K562 (cell line): ENCODE measurements around the gene PDGFD.

Source experiments
- EHMT2 ChIP-seq: fragments of 450-650 bp; IDR thresholded peaks from 2 replicates; pipeline ENCODE4 v1.6.1; 2018; ENCODE audit warnings: antibody characterized with exemption
- GATA2 ChIP-seq: sonication (generic); formaldehyde crosslinking; IDR thresholded peaks from 2 replicates; pipeline ENCODE4 v1.4.0; 2020; ENCODE audit warnings: mild to moderate bottlenecking, missing genetic modification reagents
- IRF1 ChIP-seq: sonication (generic); formaldehyde crosslinking; IDR thresholded peaks from 2 replicates; pipeline ENCODE4 v1.8.0; 2022; ENCODE audit warnings: missing genetic modification reagents, mild to moderate bottlenecking, borderline replicate concordance
- NR2C2 ChIP-seq, 2 experiments: fragments of 200-800 bp in 1 of 2; sonication (Bioruptor generic) in 1 of 2; sonication (generic) in 1 of 2; formaldehyde crosslinking in 1 of 2; IDR thresholded peaks; 2 replicates each; pipeline versions ENCODE4 v1.6.1 to v1.8.0; 2016 to 2022; ENCODE audit warnings: mild to moderate bottlenecking in 1 of 2, missing compliant biosample characterization in 1 of 2, missing genetic modification characterization in 1 of 2, missing genetic modification reagents in 1 of 2
- TRIM25 ChIP-seq: fragments of 450-650 bp; IDR thresholded peaks from 2 replicates; pipeline ENCODE4 v1.7.0; 2016; ENCODE audit warnings: borderline replicate concordance
- ZBTB1 ChIP-seq: sonication (generic); formaldehyde crosslinking; IDR thresholded peaks from 2 replicates; pipeline ENCODE4 v1.8.1; 2023; ENCODE audit warnings: missing genetic modification reagents, low read depth, mild to moderate bottlenecking, borderline replicate concordance
- ZBTB33 ChIP-seq: sonication (generic); formaldehyde crosslinking; IDR thresholded peaks from 2 replicates; pipeline ENCODE4 v1.8.1; 2023; ENCODE audit warnings: mild to moderate bottlenecking, missing genetic modification reagents
- ZNF165 ChIP-seq: fragments of 250-450 bp; sonication (Bioruptor Pico); IDR thresholded peaks from 2 replicates; pipeline ENCODE4 v1.4.0; 2020; ENCODE audit warnings: borderline replicate concordance

GRCh38 chr11:103958475-103959215 is 205.3 kb downstream of the PDGFD start:
- TF ChIP-seq ZBTB1 (CRISPR knock-in tag) (no peak), EHMT2 (no peak), GATA2 (CRISPR knock-in tag) (no peak), ZBTB33 (no peak), IRF1 (CRISPR knock-in tag) (no peak), TRIM25 (no peak), NR2C2 (CRISPR knock-in tag; IDR thresholded peaks at IDR 0.05) (no peak), NR2C2 (tag; IDR thresholded peaks at IDR 0.05) (no peak), ZNF165 (CRISPR knock-in tag) (no peak)
